Posterior cingulate gyrus (tissue), 11 donors: Measurements from ENCODE around the gene MYH15.

Experiments
- DNase-seq, 10 donors: peaks; one replicate each; pipeline versions ENCODE4 v3.0.0 to v3.0.0-alpha.2; 2020 to 2021; ENCODE audit warnings: mixed read lengths in 3 of 10
- intact Hi-C: fragments of 100-400 bp; cut with DNase I; formaldehyde crosslinking; loops from one replicate; pipeline ENCODE4 v1.15.1; 2023

Gene MYH15

GRCh38 chr3:108432431-108432830, 78.0 kb downstream of the MYH15 start:
- intact Hi-C loops, result no loop called here
- DNase-seq, result peak in 1 of 10 donors; percentile 67

- DNase-seq, result no peak
- intact Hi-C loops, result no loop called here
Observed at GRCh38 chr3:108430540-108430939, 79.9 kb downstream of the MYH15 start.

- intact Hi-C loops, result no loop called here
- DNase-seq, result no peak
Observed at GRCh38 chr3:108428586-108428985, 81.8 kb downstream of the MYH15 start.

GRCh38 chr3:108420926-108421325, 89.5 kb downstream of the MYH15 start:
- intact Hi-C loops, result no loop called here

GRCh38 chr3:108416111-108416869, 94.1 kb downstream of the MYH15 start:
- DNase-seq, result no peak
- intact Hi-C loops, result no loop called here

More at GRCh38 chr3:108420926-108421325, 89.5 kb downstream of the MYH15 start:
- DNase-seq, result no peak

- no peak for DNase-seq
- intact Hi-C loops, result no loop called here
Observed at GRCh38 chr3:108415661-108416060, 94.7 kb downstream of the MYH15 start.

- intact Hi-C loops, result no loop called here
- DNase-seq, result no peak
Observed at GRCh38 chr3:108414007-108414406, 96.4 kb downstream of the MYH15 start.

GRCh38 chr3:108412121-108412750, 98.2 kb downstream of the MYH15 start:
- intact Hi-C loops, result no loop called here
- no peak for DNase-seq

- DNase-seq, result peak in 2 of 10 donors; percentile 75 to 77
- intact Hi-C loops, result no loop called here
Observed at GRCh38 chr3:108410531-108410984, 99.8 kb downstream of the MYH15 start.

GRCh38 chr3:108409800-108410178, 100.6 kb downstream of the MYH15 start:
- intact Hi-C loops, result no loop called here
- no peak for DNase-seq

GRCh38 chr3:108408883-108409799, 101.3 kb downstream of the MYH15 start:
- DNase-seq, result no peak
- intact Hi-C loops, result no loop called here

- intact Hi-C loops, result no loop called here
- no peak for DNase-seq
Observed at GRCh38 chr3:108407886-108408285, 102.5 kb downstream of the MYH15 start.

- DNase-seq, result peak in 2 of 10 donors; percentile 22 to 52
- intact Hi-C loops, result no loop called here
Observed at GRCh38 chr3:108406661-108407206, 103.7 kb downstream of the MYH15 start.

- intact Hi-C loops, result no loop called here
- DNase-seq, result no peak
Observed at GRCh38 chr3:108406063-108406660, 104.2 kb downstream of the MYH15 start.

GRCh38 chr3:108404368-108404767, 106.0 kb downstream of the MYH15 start:
- no peak for DNase-seq
- intact Hi-C loops, result no loop called here

GRCh38 chr3:108403686-108404345, 106.6 kb downstream of the MYH15 start:
- no peak for DNase-seq
- intact Hi-C loops, result no loop called here

- DNase-seq, result no peak
- intact Hi-C loops, result no loop called here
Observed at GRCh38 chr3:108403198-108403597, 107.2 kb downstream of the MYH15 start.

GRCh38 chr3:108401836-108402235, 108.6 kb downstream of the MYH15 start:
- DNase-seq, result no peak
- intact Hi-C loops, result no loop called here

- DNase-seq, result no peak
- intact Hi-C loops, result no loop called here
Observed at GRCh38 chr3:108398510-108398909, 111.9 kb downstream of the MYH15 start.

- intact Hi-C loops, result no loop called here
- DNase-seq, result no peak
Observed at GRCh38 chr3:108396336-108396735, 114.1 kb downstream of the MYH15 start.
